ENCODE data around the gene PJA1. TPM values are rescaled to one million over a fixed set of nuclear protein-coding genes. Genes with fewer than 3 reads are reported as not detected.
A peak's percentile ranks its signal among the peaks of the same experiment; 100 is the strongest.

PJA1 gene
- polyA plus RNA-seq, 3 donors: 2.1 to 11.6 (median 8.8) TPM

DNA sequence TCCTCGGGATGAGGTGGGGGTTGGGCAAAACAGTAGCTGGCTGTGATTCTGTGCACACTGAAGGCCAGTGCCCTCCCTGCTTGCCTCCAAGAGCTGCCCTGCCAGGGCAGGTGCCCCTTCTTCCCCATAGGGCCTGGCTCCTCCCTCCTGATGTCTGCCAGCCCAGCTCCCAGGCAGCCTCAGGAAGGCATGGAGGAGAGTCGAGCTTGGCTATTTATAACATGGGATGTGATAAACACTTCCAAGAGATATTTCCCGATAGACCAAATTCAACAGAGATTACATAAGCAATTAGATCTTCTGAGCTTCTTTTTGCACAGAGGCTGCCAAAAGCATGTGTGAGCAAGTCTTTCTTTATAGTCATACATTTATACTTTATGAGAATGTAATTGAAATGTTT lies 45.3 kb upstream of the PJA1 start:
- Histone ChIP-seq H3K4me3 (replicated peaks in 1 of 3; ENCODE audit: low read depth in 2 of 3, low read length in 3 of 3) (no peak overlapping the region), H3K27me3 (ENCODE audit: control insufficient read depth in 2 of 2, insufficient read depth in 2 of 2, low read length in 2 of 2) (no peaks in the 10 kb centered on the region), H3K9ac (ENCODE audit: insufficient read depth, low read length, poor library complexity, severe bottlenecking) (no peak overlapping the region), H3K9me3 (replicated peaks in 1 of 2; ENCODE audit: control insufficient read depth in 1 of 2, insufficient read depth in 1 of 2, low read length in 2 of 2) (no peaks in the 10 kb centered on the region), H3K36me3 (replicated peaks in 1 of 2; ENCODE audit: control insufficient read depth in 1 of 2, insufficient read depth in 2 of 2, low read length in 2 of 2) (no peaks in the 10 kb centered on the region), H3K27ac (ENCODE audit: low read depth in 1 of 2, low read length in 2 of 2) (no peak overlapping the region), H3K79me2 (ENCODE audit: insufficient read depth, low read length) (no peaks in the 10 kb centered on the region), H3K4me2 (replicated peaks; ENCODE audit: extremely low read depth, low read length, poor library complexity, severe bottlenecking) (no peak overlapping the region), H3K4me1 (ENCODE audit: control insufficient read depth in 1 of 2, insufficient read depth in 2 of 2, low read length in 2 of 2) (no peaks in the 10 kb centered on the region), H4K20me1 (ENCODE audit: insufficient read depth, low read length) (no peaks in the 10 kb centered on the region), H2AFZ (ENCODE audit: insufficient read depth, low read depth, low read length, poor library complexity, severe bottlenecking) (no peak overlapping the region)
- Mint-ChIP-seq H3K27ac (no peak overlapping the region), H3K36me3 (no peaks in the 10 kb centered on the region), H3K9me3 (peaks cover 0 to 5% (median 0%) of the 10 kb centered on the region in 7 donors), H3K4me1 (no peaks in the 10 kb centered on the region), H3K4me3 (no peak overlapping the region), H3K27me3 (ENCODE audit: low read depth in 3 of 3) (peaks cover 0 to 19% (median 3%) of the 10 kb centered on the region in 3 donors)
- DNase-seq: no peak
- intact Hi-C loops (cut with micrococcal nuclease): no loop called here
- TF ChIP-seq, protein P1, sequence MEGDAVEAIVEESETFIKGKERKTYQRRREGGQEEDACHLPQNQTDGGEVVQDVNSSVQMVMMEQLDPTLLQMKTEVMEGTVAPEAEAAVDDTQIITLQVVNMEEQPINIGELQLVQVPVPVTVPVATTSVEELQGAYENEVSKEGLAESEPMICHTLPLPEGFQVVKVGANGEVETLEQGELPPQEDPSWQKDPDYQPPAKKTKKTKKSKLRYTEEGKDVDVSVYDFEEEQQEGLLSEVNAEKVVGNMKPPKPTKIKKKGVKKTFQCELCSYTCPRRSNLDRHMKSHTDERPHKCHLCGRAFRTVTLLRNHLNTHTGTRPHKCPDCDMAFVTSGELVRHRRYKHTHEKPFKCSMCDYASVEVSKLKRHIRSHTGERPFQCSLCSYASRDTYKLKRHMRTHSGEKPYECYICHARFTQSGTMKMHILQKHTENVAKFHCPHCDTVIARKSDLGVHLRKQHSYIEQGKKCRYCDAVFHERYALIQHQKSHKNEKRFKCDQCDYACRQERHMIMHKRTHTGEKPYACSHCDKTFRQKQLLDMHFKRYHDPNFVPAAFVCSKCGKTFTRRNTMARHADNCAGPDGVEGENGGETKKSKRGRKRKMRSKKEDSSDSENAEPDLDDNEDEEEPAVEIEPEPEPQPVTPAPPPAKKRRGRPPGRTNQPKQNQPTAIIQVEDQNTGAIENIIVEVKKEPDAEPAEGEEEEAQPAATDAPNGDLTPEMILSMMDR (IDR thresholded peaks at IDR 0.05): no peak
- no CpG with 5 or more reads among the region's 3 CpGs for WGBS (ENCODE audit: insufficient coverage)

DNA sequence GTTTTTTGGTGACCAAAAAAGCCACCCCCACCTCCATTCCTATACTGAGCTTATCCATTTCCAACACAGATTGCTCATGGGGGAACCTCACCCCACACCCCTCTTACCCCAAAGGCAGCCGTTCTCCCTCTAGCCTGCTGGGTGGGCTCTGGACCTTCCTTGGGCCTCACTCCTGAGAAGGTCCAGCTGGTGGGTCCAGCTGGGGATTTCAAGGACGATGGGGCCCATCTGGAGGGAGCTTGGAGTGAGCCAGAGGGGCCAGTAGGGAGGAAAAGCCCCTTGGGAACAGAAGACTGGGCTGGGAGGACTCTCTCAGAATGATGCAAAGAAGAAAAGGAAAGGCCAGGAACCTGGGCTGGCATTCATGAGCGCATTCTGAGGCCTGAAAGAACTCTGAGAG lies 42.0 kb upstream of the PJA1 start:
- peak overlapping the region in 1 of 7 donors; percentile 51 for H3K27ac Mint-ChIP-seq
- WGBS (ENCODE audit: insufficient coverage): no CpG with 5 or more reads among the region's 3 CpGs
- Histone ChIP-seq H3K9me3 (replicated peaks in 1 of 2; ENCODE audit: control insufficient read depth in 1 of 2, insufficient read depth in 1 of 2, low read length in 2 of 2) (no peaks in the 10 kb centered on the region), H3K4me3 (replicated peaks in 1 of 3; ENCODE audit: low read depth in 2 of 3, low read length in 3 of 3) (no peak overlapping the region), H3K27me3 (ENCODE audit: control insufficient read depth in 2 of 2, insufficient read depth in 2 of 2, low read length in 2 of 2) (no peaks in the 10 kb centered on the region), H3K4me2 (replicated peaks; ENCODE audit: extremely low read depth, low read length, poor library complexity, severe bottlenecking) (no peak overlapping the region), H3K4me1 (ENCODE audit: control insufficient read depth in 1 of 2, insufficient read depth in 2 of 2, low read length in 2 of 2) (no peaks in the 10 kb centered on the region), H3K9ac (ENCODE audit: insufficient read depth, low read length, poor library complexity, severe bottlenecking) (no peak overlapping the region), H3K27ac (ENCODE audit: low read depth in 1 of 2, low read length in 2 of 2) (no peak overlapping the region), H2AFZ (ENCODE audit: insufficient read depth, low read depth, low read length, poor library complexity, severe bottlenecking) (no peak overlapping the region), H3K36me3 (replicated peaks in 1 of 2; ENCODE audit: control insufficient read depth in 1 of 2, insufficient read depth in 2 of 2, low read length in 2 of 2) (no peaks in the 10 kb centered on the region), H3K79me2 (ENCODE audit: insufficient read depth, low read length) (no peaks in the 10 kb centered on the region), H4K20me1 (ENCODE audit: insufficient read depth, low read length) (no peaks in the 10 kb centered on the region)
- peaks cover 0 to 11% (median 3%) of the 10 kb centered on the region in 3 donors for H3K27me3 Mint-ChIP-seq (ENCODE audit: low read depth in 3 of 3)
- intact Hi-C loops (cut with micrococcal nuclease): no loop called here
- H3K4me3 Mint-ChIP-seq: no peak overlapping the region
- TF ChIP-seq, protein P1 (IDR thresholded peaks at IDR 0.05): no peak
- no peak for DNase-seq
- peaks cover 0 to 8% (median 0%) of the 10 kb centered on the region in 7 donors for H3K9me3 Mint-ChIP-seq
- no peaks in the 10 kb centered on the region for H3K36me3 Mint-ChIP-seq
- no peaks in the 10 kb centered on the region for H3K4me1 Mint-ChIP-seq
